H9 (cell line): ENCODE data around the gene ZC3H18. TPM values are rescaled to one million over a fixed set of nuclear protein-coding genes. Genes with fewer than 3 reads are reported as not detected.

Experiments used
- DNase-seq: peaks from one replicate; pipeline ENCODE4 v3.0.0-alpha.2; 2017
- H2AFZ ChIP-seq: one replicate; pipeline ENCODE4 v1.6.1; 2013; ENCODE audit warnings: mild to moderate bottlenecking, low read length, control low read depth, moderate library complexity
- H2AK5ac ChIP-seq: 2 replicates; pipeline ENCODE4 v1.6.1; 2013; ENCODE audit warnings: low read length, control low read depth, mixed read lengths; ENCODE audit not compliant: insufficient read length
- H2BK120ac ChIP-seq: one replicate; pipeline ENCODE4 v1.6.1; 2013; ENCODE audit warnings: low read depth, mild to moderate bottlenecking, low read length, control low read depth, inconsistent platforms; ENCODE audit not compliant: poor library complexity, severe bottlenecking
- H2BK12ac ChIP-seq: 2 replicates; pipeline ENCODE4 v1.6.1; 2013; ENCODE audit warnings: low read length, control low read depth, mixed read lengths, low read depth; ENCODE audit not compliant: insufficient read length
- H2BK15ac ChIP-seq: 2 replicates; pipeline ENCODE4 v1.6.1; 2013; ENCODE audit warnings: low read depth, low read length, control low read depth
- H2BK20ac ChIP-seq: one replicate; pipeline ENCODE4 v1.6.1; 2013; ENCODE audit warnings: low read depth, mild to moderate bottlenecking, low read length, control low read depth, inconsistent platforms; ENCODE audit not compliant: poor library complexity, severe bottlenecking
- H2BK5ac ChIP-seq: 2 replicates; pipeline ENCODE4 v1.6.1; 2013; ENCODE audit warnings: low read length, control low read depth, mixed read lengths; ENCODE audit not compliant: insufficient read length
- H3K14ac ChIP-seq: 2 replicates; pipeline ENCODE4 v1.6.1; 2013; ENCODE audit warnings: low read length, control low read depth; ENCODE audit not compliant: insufficient read depth
- H3K18ac ChIP-seq: 2 replicates; pipeline ENCODE4 v1.6.1; 2013; ENCODE audit warnings: low read depth, mild to moderate bottlenecking, mixed read lengths, low read length, control low read depth; ENCODE audit not compliant: insufficient read length
- H3K23ac ChIP-seq: 2 replicates; pipeline ENCODE4 v1.6.1; 2013; ENCODE audit warnings: low read length, control low read depth, mixed read lengths, low read depth; ENCODE audit not compliant: insufficient read length
- H3K23me2 ChIP-seq: 2 replicates; pipeline ENCODE4 v1.6.1; 2013; ENCODE audit warnings: low read depth, mild to moderate bottlenecking, mixed read lengths, low read length, control low read depth; ENCODE audit not compliant: insufficient read length, poor library complexity, severe bottlenecking
- H3K27ac ChIP-seq: 2 replicates; pipeline ENCODE4 v1.5.1; 2013; ENCODE audit warnings: low read length, control low read depth, mixed read lengths, low read depth; ENCODE audit not compliant: insufficient read length
- H3K27me3 ChIP-seq: 2 replicates; pipeline ENCODE4 v1.6.1; 2013; ENCODE audit warnings: low read length, control low read depth, inconsistent platforms; ENCODE audit not compliant: insufficient read depth
- H3K4ac ChIP-seq: 2 replicates; pipeline ENCODE4 v1.6.1; 2013; ENCODE audit warnings: low read depth, mild to moderate bottlenecking, control low read depth, inconsistent platforms, low read length, moderate library complexity
- H3K4me1 ChIP-seq: 2 replicates; pipeline ENCODE4 v1.6.1; 2013; ENCODE audit warnings: low read length, control low read depth, inconsistent platforms; ENCODE audit not compliant: insufficient read depth
- H3K4me2 ChIP-seq: 2 replicates; pipeline ENCODE4 v1.6.1; 2013; ENCODE audit warnings: low read length, control low read depth, mixed read lengths; ENCODE audit not compliant: insufficient read length, insufficient read depth
- H3K56ac ChIP-seq: 2 replicates; pipeline ENCODE4 v1.6.1; 2013; ENCODE audit warnings: low read depth, mild to moderate bottlenecking, mixed read lengths, low read length, control low read depth; ENCODE audit not compliant: insufficient read length
- H3K79me1 ChIP-seq: 2 replicates; pipeline ENCODE4 v1.6.1; 2013; ENCODE audit warnings: low read depth, mild to moderate bottlenecking, moderate library complexity, low read length, control low read depth, inconsistent platforms; ENCODE audit not compliant: insufficient read depth, poor library complexity, severe bottlenecking
- H3K79me2 ChIP-seq: 2 replicates; pipeline ENCODE4 v1.6.1; 2013; ENCODE audit warnings: low read length, control low read depth, inconsistent platforms; ENCODE audit not compliant: insufficient read depth
- H3K9ac ChIP-seq: 2 replicates; pipeline ENCODE4 v1.6.1; 2013; ENCODE audit warnings: low read length, control low read depth, mixed read lengths; ENCODE audit not compliant: insufficient read length; ENCODE audit errors: extremely low read depth
- H3K9me3 ChIP-seq: one replicate; pipeline ENCODE4 v1.6.1; 2013; ENCODE audit warnings: low read depth, low read length, inconsistent platforms; ENCODE audit not compliant: control insufficient read depth
- H3T11ph ChIP-seq: one replicate; pipeline ENCODE4 v1.6.1; 2013; ENCODE audit warnings: mild to moderate bottlenecking, low read length, control low read depth, inconsistent platforms
- H4K20me1 ChIP-seq: one replicate; pipeline ENCODE4 v1.6.1; 2013; ENCODE audit not compliant: control insufficient read depth, insufficient read length, insufficient read depth
- H4K5ac ChIP-seq: 2 replicates; pipeline ENCODE4 v1.6.1; 2013; ENCODE audit warnings: low read depth, mild to moderate bottlenecking, mixed read lengths, low read length, control low read depth; ENCODE audit not compliant: insufficient read length
- H4K8ac ChIP-seq: replicated peaks from 2 replicates; pipeline ENCODE4 v1.6.1; 2013; ENCODE audit warnings: low read length, control low read depth, mixed read lengths, low read depth; ENCODE audit not compliant: insufficient read length
- H4K91ac ChIP-seq: 2 replicates; pipeline ENCODE4 v1.6.1; 2013; ENCODE audit warnings: low read depth, mild to moderate bottlenecking, moderate library complexity, mixed read lengths, low read length, control low read depth; ENCODE audit not compliant: insufficient read length
- H3K27ac Mint-ChIP-seq, 3 experiments: 2 replicates in 2 of 3; 3 replicates in 1 of 3; pipeline ENCODE4 v1.8.0; 2020 to 2021; ENCODE audit warnings: mixed read lengths in 3 of 3, mild to moderate bottlenecking in 1 of 3, moderate library complexity in 1 of 3
- H3K27me3 Mint-ChIP-seq: 2 replicates; pipeline ENCODE4 v1.8.0; 2021; ENCODE audit warnings: low read depth, mild to moderate bottlenecking, moderate library complexity, mixed read lengths
- H3K36me3 Mint-ChIP-seq, 3 experiments: 2 replicates in 2 of 3; 3 replicates in 1 of 3; pipeline ENCODE4 v1.8.0; 2020 to 2021; ENCODE audit warnings: low read depth in 3 of 3, mixed read lengths in 3 of 3; ENCODE audit not compliant: insufficient read depth in 1 of 3
- H3K4me1 Mint-ChIP-seq, 2 experiments: 2 replicates each; pipeline ENCODE4 v1.8.0; 2020; ENCODE audit warnings: mixed read lengths in 2 of 2
- H3K4me3 Mint-ChIP-seq, 2 experiments: 2 replicates in 1 of 2; 3 replicates in 1 of 2; pipeline ENCODE4 v1.8.0; 2020 to 2021; ENCODE audit warnings: mild to moderate bottlenecking in 2 of 2, mixed read lengths in 2 of 2, moderate library complexity in 1 of 2
- H3K9me3 Mint-ChIP-seq, 2 experiments: 2 replicates in 1 of 2; 3 replicates in 1 of 2; pipeline ENCODE4 v1.8.0; 2020; ENCODE audit warnings: mild to moderate bottlenecking in 2 of 2, mixed read lengths in 2 of 2, moderate library complexity in 1 of 2
- CTCF ChIP-seq: fragments of 200-600 bp; sonication (generic); conservative IDR thresholded peaks from 3 replicates; pipeline ENCODE4 v1.8.0; 2021; ENCODE audit warnings: antibody characterized with exemption, mild to moderate bottlenecking
- WGBS: extraction: QIAGEN DNeasy Blood & Tissue Kit; methylation state at CpG from one replicate; pipeline ENCODE4 v1.1.7; 2013; ENCODE audit warnings: missing lambda C conversion rate, low lambda C conversion rate, mixed read lengths; ENCODE audit not compliant: insufficient read length; ENCODE audit errors: extremely low coverage; 5-methylcytosine and 5-hydroxymethylcytosine counted together
- total RNA-seq: library from RNA; stranded (reverse); gene quantifications from 2 replicates; pipeline ENCODE4 v1.2.1, GENCODE V29; 2021

The ZC3H18 gene
- total RNA-seq, 1 experiment from 2014 or later = 69.7 TPM

- no peak overlapping the region for H3T11ph ChIP-seq
- H3K9me3 ChIP-seq = no peaks in the 10 kb centered on the region
- no peak overlapping the region for H2BK12ac ChIP-seq
- H2AK5ac ChIP-seq = no peak overlapping the region
- no peak for DNase-seq
- H3K18ac ChIP-seq = no peak overlapping the region
- TF ChIP-seq CTCF = no peak
- no peaks in the 10 kb centered on the region for H3K4me1 Mint-ChIP-seq
- no peaks in the 10 kb centered on the region for H3K4me1 ChIP-seq
- no peak overlapping the region for H3K23ac ChIP-seq
- no peak overlapping the region for H2AFZ ChIP-seq
- no peak overlapping the region for H3K4me2 ChIP-seq
- no peak overlapping the region for H3K4ac ChIP-seq
- H4K8ac ChIP-seq = no peak overlapping the region
- H4K91ac ChIP-seq = no peak overlapping the region
- H3K27me3 Mint-ChIP-seq = no peaks in the 10 kb centered on the region
- H4K20me1 ChIP-seq = no peaks in the 10 kb centered on the region
- no peak overlapping the region for H4K5ac ChIP-seq
- H3K14ac ChIP-seq = no peak overlapping the region
- WGBS = no CpG with 5 or more reads among the region's 4 CpGs
- H3K27me3 ChIP-seq = no peaks in the 10 kb centered on the region
- H3K79me2 ChIP-seq = peaks cover 16% of the 10 kb centered on the region; the same call in 1 of the 2 replicates
- no peaks in the 10 kb centered on the region for H3K9me3 Mint-ChIP-seq
- peaks cover 16 to 74% (median 63%) of the 10 kb centered on the region in 3 experiments; a peak in 6 of 7 replicates for H3K36me3 Mint-ChIP-seq
- no peak overlapping the region for H3K56ac ChIP-seq
- no peak overlapping the region for H3K27ac Mint-ChIP-seq
- no peak overlapping the region for H2BK5ac ChIP-seq
- no peak overlapping the region for H3K9ac ChIP-seq
- H3K27ac ChIP-seq = no peak overlapping the region
- H2BK120ac ChIP-seq = no peak overlapping the region
- no peak overlapping the region for H3K4me3 Mint-ChIP-seq
- H3K23me2 ChIP-seq = no peaks in the 10 kb centered on the region
- H2BK20ac ChIP-seq = no peak overlapping the region
- peaks cover 19% of the 10 kb centered on the region for H3K79me1 ChIP-seq
- H2BK15ac ChIP-seq = no peak overlapping the region
Measured at GRCh38 chr16:88581033-88581432, 10.8 kb downstream of the ZC3H18 start.
